ENCODE measurements around the gene ZNF385C. TPM values are rescaled to one million over a fixed set of nuclear protein-coding genes. Genes with fewer than 3 reads are reported as not detected.
A peak's percentile ranks its signal among the peaks of the same experiment; 100 is the strongest.

The ZNF385C gene
- total RNA-seq, 1 experiment from 2014 or later, result 4.0 TPM

DNA sequence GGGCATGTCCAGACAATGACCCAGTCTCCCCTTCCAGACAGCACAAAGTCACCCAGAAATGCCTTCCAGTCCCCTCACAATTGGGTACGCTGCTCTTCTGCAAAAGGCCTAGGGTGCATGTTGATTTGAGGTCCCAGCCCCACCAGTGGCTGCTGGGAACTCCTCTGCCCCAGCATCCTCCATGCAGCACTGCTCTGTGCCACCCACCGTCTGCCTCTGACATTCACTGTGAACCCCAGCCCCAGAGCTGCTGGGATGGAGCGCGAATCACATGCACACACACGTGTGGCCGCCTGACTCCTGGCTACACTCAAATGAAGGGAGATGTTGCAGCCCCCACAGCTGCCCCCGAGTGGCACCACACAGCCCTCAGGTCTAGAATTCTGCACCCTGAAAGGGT, 46.6 kb downstream of the ZNF385C start:
- H3K27me3 Mint-ChIP-seq (ENCODE audit: unreplicated experiment), result peaks cover 55% of the 10 kb centered on the region
- TF ChIP-seq, protein P1, sequence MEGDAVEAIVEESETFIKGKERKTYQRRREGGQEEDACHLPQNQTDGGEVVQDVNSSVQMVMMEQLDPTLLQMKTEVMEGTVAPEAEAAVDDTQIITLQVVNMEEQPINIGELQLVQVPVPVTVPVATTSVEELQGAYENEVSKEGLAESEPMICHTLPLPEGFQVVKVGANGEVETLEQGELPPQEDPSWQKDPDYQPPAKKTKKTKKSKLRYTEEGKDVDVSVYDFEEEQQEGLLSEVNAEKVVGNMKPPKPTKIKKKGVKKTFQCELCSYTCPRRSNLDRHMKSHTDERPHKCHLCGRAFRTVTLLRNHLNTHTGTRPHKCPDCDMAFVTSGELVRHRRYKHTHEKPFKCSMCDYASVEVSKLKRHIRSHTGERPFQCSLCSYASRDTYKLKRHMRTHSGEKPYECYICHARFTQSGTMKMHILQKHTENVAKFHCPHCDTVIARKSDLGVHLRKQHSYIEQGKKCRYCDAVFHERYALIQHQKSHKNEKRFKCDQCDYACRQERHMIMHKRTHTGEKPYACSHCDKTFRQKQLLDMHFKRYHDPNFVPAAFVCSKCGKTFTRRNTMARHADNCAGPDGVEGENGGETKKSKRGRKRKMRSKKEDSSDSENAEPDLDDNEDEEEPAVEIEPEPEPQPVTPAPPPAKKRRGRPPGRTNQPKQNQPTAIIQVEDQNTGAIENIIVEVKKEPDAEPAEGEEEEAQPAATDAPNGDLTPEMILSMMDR (IDR thresholded peaks at IDR 0.05; ENCODE audit: unreplicated experiment), result no peak
- no peaks in the 10 kb centered on the region for H3K9me3 Mint-ChIP-seq (ENCODE audit: low read depth, unreplicated experiment)
- intact Hi-C loops (cut with micrococcal nuclease; ENCODE audit: unreplicated experiment), result no loop called here
- no TSS peak for BruUV-seq (replicated peaks)
- H3K36me3 Mint-ChIP-seq (ENCODE audit: insufficient read depth, unreplicated experiment), result peaks cover 14% of the 10 kb centered on the region
- H3K27ac Mint-ChIP-seq (ENCODE audit: unreplicated experiment), result no peak overlapping the region
- DNase-seq, result no peak
- peak overlapping the region; percentile 76 for H3K4me3 Mint-ChIP-seq (ENCODE audit: low read depth, unreplicated experiment)
- H3K4me1 Mint-ChIP-seq (ENCODE audit: low read depth, unreplicated experiment), result peaks cover 7% of the 10 kb centered on the region
- CTCF ChIA-PET, result interaction anchor here (0.7 to 1.4 kb wide), 3 partner anchors 18 to 49 kb away, joined by 3 to 5 read pairs (median 4); no protein-coding TSS in a partner anchor

DNA sequence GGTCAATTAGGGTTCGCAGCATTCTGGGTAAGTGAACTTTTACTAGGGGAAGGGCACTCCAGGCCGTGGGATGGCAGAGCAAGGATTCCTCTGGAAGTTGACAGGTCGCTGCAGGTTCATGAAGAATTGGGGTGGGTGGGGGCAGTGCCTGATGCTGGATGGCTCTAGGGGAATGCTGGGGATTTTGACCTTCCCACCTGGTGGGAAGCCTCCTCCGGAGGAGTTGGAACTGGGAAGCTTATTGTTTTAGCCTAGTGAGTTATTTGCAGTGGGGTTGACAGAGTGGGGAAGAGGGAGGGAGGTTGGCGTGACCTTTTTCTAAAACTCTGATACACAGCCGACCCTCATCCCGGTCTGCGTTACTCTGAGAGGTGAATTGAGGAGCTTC, 47.3 kb downstream of the ZNF385C start:
- DNase-seq, result no peak
- no TSS peak for BruUV-seq (replicated peaks)
- H3K9me3 Mint-ChIP-seq (ENCODE audit: low read depth, unreplicated experiment), result no peaks in the 10 kb centered on the region
- intact Hi-C loops (cut with micrococcal nuclease; ENCODE audit: unreplicated experiment), result no loop called here
- H3K4me3 Mint-ChIP-seq (ENCODE audit: low read depth, unreplicated experiment), result peak overlapping the region; percentile 76
- H3K27me3 Mint-ChIP-seq (ENCODE audit: unreplicated experiment), result peaks cover 49% of the 10 kb centered on the region
- peaks cover 7% of the 10 kb centered on the region for H3K4me1 Mint-ChIP-seq (ENCODE audit: low read depth, unreplicated experiment)
- H3K36me3 Mint-ChIP-seq (ENCODE audit: insufficient read depth, unreplicated experiment), result peaks cover 14% of the 10 kb centered on the region
- H3K27ac Mint-ChIP-seq (ENCODE audit: unreplicated experiment), result peak overlapping the region; percentile 40
- CTCF ChIA-PET, result interaction anchor here (0.7 to 1.4 kb wide), 3 partner anchors 17 to 49 kb away, joined by 3 to 5 read pairs (median 4); no protein-coding TSS in a partner anchor
- TF ChIP-seq, protein P1 (IDR thresholded peaks at IDR 0.05; ENCODE audit: unreplicated experiment), result no peak

DNA sequence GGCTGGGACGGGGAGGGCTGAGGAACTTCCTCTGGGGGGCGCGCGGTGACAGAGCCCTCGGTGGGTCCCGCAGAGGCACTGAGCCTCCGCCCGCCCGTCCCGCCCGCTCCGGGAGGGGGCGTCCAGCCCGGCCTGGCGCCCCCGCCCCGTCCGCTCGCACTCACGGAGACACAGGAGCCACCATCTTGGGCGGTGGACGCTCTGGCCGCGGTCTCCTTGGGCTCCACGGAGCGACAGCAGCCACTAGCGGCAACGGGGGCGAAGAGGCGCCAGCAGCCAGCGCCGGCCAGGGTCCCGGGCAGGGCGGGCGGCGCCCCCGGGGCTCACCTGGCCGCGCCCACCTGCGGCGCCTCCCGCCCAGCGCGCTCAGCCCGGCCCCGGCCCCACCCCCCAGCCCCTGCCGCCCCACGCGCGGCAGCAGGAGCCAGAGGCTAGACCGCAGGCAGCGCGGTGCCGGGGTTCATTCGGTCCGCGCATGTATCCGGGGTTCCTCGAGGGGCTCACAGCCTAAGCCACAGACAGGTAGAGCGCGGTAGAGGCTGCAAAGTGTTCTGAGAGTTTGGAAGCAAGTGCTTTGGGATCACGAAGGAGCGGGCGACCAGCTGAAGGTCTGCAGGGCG, 47.8 kb downstream of the ZNF385C start, which contains the start of gene C17orf113:
Gene C17orf113 (minus strand): TSS at position 209 of the 620 bp plus-strand sequence. CDS start 7,225 bp downstream, outside the sequence.
- CTCF ChIA-PET, result interaction anchor here (0.7 to 1.4 kb wide), 3 partner anchors 25 to 87 kb away, joined by 3 to 5 read pairs (median 4); no protein-coding TSS in a partner anchor
- H3K4me1 Mint-ChIP-seq (ENCODE audit: low read depth, unreplicated experiment), result peaks cover 7% of the 10 kb centered on the region
- TF ChIP-seq, protein P1 (IDR thresholded peaks at IDR 0.05; ENCODE audit: unreplicated experiment), result peak; percentile 69
- peak; percentile 85 for DNase-seq
- no peaks in the 10 kb centered on the region for H3K9me3 Mint-ChIP-seq (ENCODE audit: low read depth, unreplicated experiment)
- intact Hi-C loops (cut with micrococcal nuclease; ENCODE audit: unreplicated experiment), result no loop called here
- peaks cover 14% of the 10 kb centered on the region for H3K36me3 Mint-ChIP-seq (ENCODE audit: insufficient read depth, unreplicated experiment)
- H3K27me3 Mint-ChIP-seq (ENCODE audit: unreplicated experiment), result peaks cover 44% of the 10 kb centered on the region
- peak within 1 kb of the TSS; percentile 76 for H3K4me3 Mint-ChIP-seq (ENCODE audit: low read depth, unreplicated experiment)
- no TSS peak for BruUV-seq (replicated peaks)
- H3K27ac Mint-ChIP-seq (ENCODE audit: unreplicated experiment), result peak within 1 kb of the TSS; percentile 40

DNA sequence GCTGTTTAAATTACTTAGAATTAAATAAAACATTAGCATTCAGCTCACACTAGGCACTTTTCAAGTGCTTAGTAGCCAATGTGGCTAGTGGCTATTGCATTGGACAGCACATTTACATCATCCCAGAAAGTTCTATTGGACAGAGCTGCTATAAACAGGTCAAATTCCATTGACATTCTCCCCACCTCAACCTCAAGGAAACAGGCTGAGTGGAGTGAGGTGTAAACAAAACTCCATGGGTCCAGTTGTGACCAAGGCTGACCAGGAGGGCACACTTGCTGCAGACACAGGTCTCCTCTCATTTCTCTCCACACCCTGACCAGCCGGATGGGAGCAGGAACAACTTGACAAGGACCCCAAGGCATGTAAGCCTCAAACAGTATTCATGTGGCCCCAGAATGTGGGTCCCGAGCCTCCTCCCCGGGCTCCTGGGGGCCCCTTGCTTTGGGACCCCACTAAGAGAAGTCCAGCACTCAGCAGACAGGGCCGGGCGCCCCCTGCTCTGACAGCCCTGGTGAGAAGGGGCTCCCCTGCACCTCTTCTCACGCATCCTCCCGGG, 48.4 kb downstream of the ZNF385C start:
- Mint-ChIP-seq H3K9me3 (ENCODE audit: low read depth, unreplicated experiment) (no peaks in the 10 kb centered on the region), H3K4me3 (ENCODE audit: low read depth, unreplicated experiment) (peak overlapping the region; percentile 76), H3K4me1 (ENCODE audit: low read depth, unreplicated experiment) (peaks cover 7% of the 10 kb centered on the region), H3K27me3 (ENCODE audit: unreplicated experiment) (peaks cover 38% of the 10 kb centered on the region), H3K27ac (ENCODE audit: unreplicated experiment) (no peak overlapping the region), H3K36me3 (ENCODE audit: insufficient read depth, unreplicated experiment) (peaks cover 14% of the 10 kb centered on the region)
- TF ChIP-seq, protein P1 (IDR thresholded peaks at IDR 0.05; ENCODE audit: unreplicated experiment), result no peak
- peak; percentile 18 for DNase-seq
- CTCF ChIA-PET, result interaction anchor here (0.9 to 1.3 kb wide), 2 partner anchors 32 to 87 kb away, joined by 3 read pairs; partner anchors contain the start of gene DNAJC7
- intact Hi-C loops (cut with micrococcal nuclease; ENCODE audit: unreplicated experiment), result no loop called here
- no TSS peak for BruUV-seq (replicated peaks)
